Stimulated activated naive CD4-positive, alpha-beta T cell (primary cell): ENCODE measurements around the gene MYO5A.
"Not testable (repeated sequence)": the region's sequence is repeated elsewhere in the genome, so short reads cannot be mapped to it uniquely, and the experiment has no call there.

Source experiments
- DNase-seq, 6 experiments: peaks; one replicate each; lab custom pipeline; 2025; lab: John Stamatoyannopoulos, UW

The MYO5A gene

GRCh38 chr15:52528564-52529340, at the start of gene MYO5A:
Gene MYO5A (minus strand): TSS chr15:52528880. CDS start chr15:52528806, 74 bp downstream.
- peak; percentile 54 to 79 (median 69) for DNase-seq

GRCh38 chr15:52576692-52577091, 48.0 kb upstream of the MYO5A start:
- no peak for DNase-seq

- not testable (repeated sequence) for DNase-seq
Measured at GRCh38 chr15:52575573-52575972, 46.9 kb upstream of the MYO5A start.

GRCh38 chr15:52575072-52575471, 46.4 kb upstream of the MYO5A start:
- no peak for DNase-seq

GRCh38 chr15:52574623-52575022, 45.9 kb upstream of the MYO5A start:
- not testable (repeated sequence) for DNase-seq

- peak; percentile 69 to 83 (median 72) for DNase-seq
Measured at GRCh38 chr15:52568601-52569585, 40.2 kb upstream of the MYO5A start, which contains the start of gene ARPP19. Gene ARPP19 (minus strand): TSS chr15:52569030. CDS start chr15:52568892, 138 bp downstream.

GRCh38 chr15:52567871-52568600, 39.4 kb upstream of the MYO5A start:
- DNase-seq: peak in 3 of 6 experiments; percentile 5 to 47 (median 38)

- no peak for DNase-seq
Measured at GRCh38 chr15:52566889-52567288, 38.2 kb upstream of the MYO5A start.

GRCh38 chr15:52565417-52566358, 37.0 kb upstream of the MYO5A start:
- DNase-seq: not testable (repeated sequence)

- no peak for DNase-seq
Measured at GRCh38 chr15:52563501-52564060, 34.9 kb upstream of the MYO5A start.

- DNase-seq: no peak
Measured at GRCh38 chr15:52559575-52559974, 30.9 kb upstream of the MYO5A start.

GRCh38 chr15:52559022-52559421, 30.3 kb upstream of the MYO5A start:
- DNase-seq: no peak

- DNase-seq: no peak
Measured at GRCh38 chr15:52558196-52558595, 29.5 kb upstream of the MYO5A start.

GRCh38 chr15:52557274-52557641, 28.6 kb upstream of the MYO5A start:
- no peak for DNase-seq

GRCh38 chr15:52556524-52557273, 28.0 kb upstream of the MYO5A start:
- DNase-seq: no peak

GRCh38 chr15:52552303-52552702, 23.6 kb upstream of the MYO5A start:
- no peak for DNase-seq

- no peak for DNase-seq
Measured at GRCh38 chr15:52551762-52552161, 23.1 kb upstream of the MYO5A start.

- not testable (repeated sequence) for DNase-seq
Measured at GRCh38 chr15:52551186-52551585, 22.5 kb upstream of the MYO5A start.

- no peak for DNase-seq
Measured at GRCh38 chr15:52546031-52546751, 17.5 kb upstream of the MYO5A start.
